Testis (tissue), 3 donors: Measurements from ENCODE around the gene FAM180B. TPM values are rescaled to one million over a fixed set of nuclear protein-coding genes. Genes with fewer than 3 reads are reported as not detected.

Experiments
- DNase-seq: peaks from one replicate; pipeline ENCODE4 v3.0.0-alpha.2; 2019
- H3K27ac ChIP-seq, 2 donors: fragments of 200-600 bp; sonication (generic); one replicate each; pipeline ENCODE4 v1.5.1; 2019
- H3K27me3 ChIP-seq: fragments of 200-600 bp; sonication (generic); one replicate; pipeline ENCODE4 v1.5.1; 2019
- H3K36me3 ChIP-seq: fragments of 200-600 bp; sonication (generic); one replicate; pipeline ENCODE4 v1.5.1; 2017; ENCODE audit warnings: low read depth; ENCODE audit errors: missing control alignments
- H3K4me1 ChIP-seq: fragments of 200-600 bp; sonication (generic); one replicate; pipeline ENCODE4 v1.5.1; 2019
- H3K4me3 ChIP-seq, 2 donors: fragments of 200-600 bp; sonication (generic); one replicate each; pipeline ENCODE4 v1.5.1; 2017 to 2019
- H3K9me3 ChIP-seq: fragments of 200-600 bp; sonication (generic); one replicate; pipeline ENCODE4 v1.5.1; 2017
- POLR2A ChIP-seq: fragments of 450-650 bp; IDR thresholded peaks from one replicate; pipeline ENCODE4 v1.6.1; 2017; ENCODE audit warnings: antibody characterized with exemption, mild to moderate bottlenecking, moderate library complexity
- WGBS, 2 donors: methylation state at CpG; one replicate each; pipeline ENCODE4 v1.1.5; 2018; 5-methylcytosine and 5-hydroxymethylcytosine counted together
- intact Hi-C: fragments of 100-400 bp; cut with DNase I; formaldehyde crosslinking; loops from one replicate; pipeline ENCODE4 v1.15.1; 2023; ENCODE audit warnings: low total_unique reads
- polyA plus RNA-seq: library from polyadenylated mRNA; stranded (reverse); fragments of 350-450 nt; fragmentation: Illumina TruSeq; extraction: RNeasy Lipid Tissue Mini Kit (QIAGEN cat#74804); gene quantifications from one replicate; pipeline ENCODE4 v1.2.3, GENCODE V29; 2014; ENCODE audit warnings: low read depth, low replicate concordance; ENCODE audit not compliant: insufficient read depth
- total RNA-seq, 2 donors: library from RNA; depleted of rRNA; stranded (reverse); fragments of >200 nt; gene quantifications; one replicate each; pipeline ENCODE4 v1.2.3, GENCODE V29; 2016
- TF ChIP-seq, protein P1 (sequence below), 3 experiments: fragments of 450-650 bp in 2 of 3; fragments of 200-600 bp in 1 of 3; sonication (generic) in 1 of 3; IDR thresholded peaks; one replicate each; pipeline ENCODE4 v1.5.1; 2016 to 2019; ENCODE audit warnings: antibody characterized with exemption in 3 of 3, mild to moderate bottlenecking in 2 of 3, moderate library complexity in 1 of 3

The FAM180B gene
- total and polyA plus RNA-seq, 3 donors from 2014 or later, result 1.1 TPM; not detected in 2

DNA sequence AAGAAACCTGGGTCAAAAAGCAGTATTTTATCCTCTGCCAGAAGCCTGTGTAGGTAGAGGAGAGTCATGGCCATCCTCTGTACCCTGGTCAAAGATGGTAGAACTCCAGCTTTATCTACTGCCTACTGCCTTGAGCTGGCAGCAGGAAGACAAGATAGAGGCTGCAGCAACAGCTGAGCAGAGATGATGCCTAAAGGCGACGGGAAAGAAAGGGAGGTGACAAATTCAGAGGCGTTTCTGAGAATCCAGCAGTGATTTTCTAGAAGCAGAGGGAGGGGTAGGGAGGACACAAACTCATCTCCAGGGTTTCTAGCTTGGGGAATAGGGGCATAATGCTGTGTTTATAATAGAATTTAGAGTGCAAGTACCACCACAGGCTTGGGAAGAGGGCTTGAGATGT, 23.2 kb downstream of the FAM180B start:
- DNase-seq, result no peak

DNA sequence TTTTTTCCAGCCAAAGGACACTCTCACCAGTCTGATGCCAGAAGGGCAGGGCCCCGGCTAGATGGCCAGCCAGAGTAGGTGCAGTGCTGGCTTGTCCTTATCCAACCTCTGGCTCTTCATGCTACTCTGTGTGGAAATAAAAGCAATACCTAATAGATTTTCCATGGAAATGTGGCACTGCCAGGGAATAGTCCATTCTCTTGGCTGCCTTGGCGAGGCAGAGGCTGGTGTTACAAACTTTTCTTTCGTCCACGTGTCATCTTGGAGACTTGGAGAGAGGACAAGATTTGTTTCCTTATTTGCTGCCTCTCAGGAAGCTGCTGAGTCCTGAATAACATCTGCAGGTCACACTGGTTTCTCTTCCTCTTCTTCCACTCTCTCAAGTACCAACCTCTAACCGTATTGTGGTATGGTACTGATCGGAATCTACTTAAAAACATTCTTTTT, 24.9 kb downstream of the FAM180B start:
- Histone ChIP-seq H3K27me3 (no peaks in the 10 kb centered on the region), H3K4me1 (peaks cover 3% of the 10 kb centered on the region), H3K27ac (no peak overlapping the region), H3K36me3 (no peaks in the 10 kb centered on the region), H3K9me3 (no peaks in the 10 kb centered on the region), H3K4me3 (no peak overlapping the region)
- no peak for DNase-seq
- WGBS, 2 donors, result 81 to 87% methylated on average over 6 of the region's 6 CpGs
- intact Hi-C loops, result no loop called here
- no peak for TF ChIP-seq POLR2A
- TF ChIP-seq, protein P1, sequence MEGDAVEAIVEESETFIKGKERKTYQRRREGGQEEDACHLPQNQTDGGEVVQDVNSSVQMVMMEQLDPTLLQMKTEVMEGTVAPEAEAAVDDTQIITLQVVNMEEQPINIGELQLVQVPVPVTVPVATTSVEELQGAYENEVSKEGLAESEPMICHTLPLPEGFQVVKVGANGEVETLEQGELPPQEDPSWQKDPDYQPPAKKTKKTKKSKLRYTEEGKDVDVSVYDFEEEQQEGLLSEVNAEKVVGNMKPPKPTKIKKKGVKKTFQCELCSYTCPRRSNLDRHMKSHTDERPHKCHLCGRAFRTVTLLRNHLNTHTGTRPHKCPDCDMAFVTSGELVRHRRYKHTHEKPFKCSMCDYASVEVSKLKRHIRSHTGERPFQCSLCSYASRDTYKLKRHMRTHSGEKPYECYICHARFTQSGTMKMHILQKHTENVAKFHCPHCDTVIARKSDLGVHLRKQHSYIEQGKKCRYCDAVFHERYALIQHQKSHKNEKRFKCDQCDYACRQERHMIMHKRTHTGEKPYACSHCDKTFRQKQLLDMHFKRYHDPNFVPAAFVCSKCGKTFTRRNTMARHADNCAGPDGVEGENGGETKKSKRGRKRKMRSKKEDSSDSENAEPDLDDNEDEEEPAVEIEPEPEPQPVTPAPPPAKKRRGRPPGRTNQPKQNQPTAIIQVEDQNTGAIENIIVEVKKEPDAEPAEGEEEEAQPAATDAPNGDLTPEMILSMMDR (IDR thresholded peaks at IDR 0.05), result no peak

More for the DNA sequence above, 23.2 kb downstream of the FAM180B start:
- Histone ChIP-seq H3K27ac (no peak overlapping the region), H3K27me3 (no peaks in the 10 kb centered on the region), H3K4me1 (peaks cover 3% of the 10 kb centered on the region), H3K36me3 (no peaks in the 10 kb centered on the region), H3K4me3 (no peak overlapping the region), H3K9me3 (no peaks in the 10 kb centered on the region)
- 71 to 76% methylated on average over 3 of the region's 3 CpGs for WGBS, 2 donors
- intact Hi-C loops, result no loop called here
- TF ChIP-seq, protein P1 (IDR thresholded peaks at IDR 0.05), result no peak
- no peak for TF ChIP-seq POLR2A

- H3K4me3 ChIP-seq, result no peak overlapping the region
- no peak overlapping the region for H3K27ac ChIP-seq
- no peak for DNase-seq
- no peak for TF ChIP-seq POLR2A
- no peaks in the 10 kb centered on the region for H3K4me1 ChIP-seq
- H3K27me3 ChIP-seq, result no peaks in the 10 kb centered on the region
- H3K9me3 ChIP-seq, result no peaks in the 10 kb centered on the region
- no peaks in the 10 kb centered on the region for H3K36me3 ChIP-seq
- intact Hi-C loops, result no loop called here
Observed at GRCh38 chr11:47615249-47615648, 28.8 kb downstream of the FAM180B start.

DNA sequence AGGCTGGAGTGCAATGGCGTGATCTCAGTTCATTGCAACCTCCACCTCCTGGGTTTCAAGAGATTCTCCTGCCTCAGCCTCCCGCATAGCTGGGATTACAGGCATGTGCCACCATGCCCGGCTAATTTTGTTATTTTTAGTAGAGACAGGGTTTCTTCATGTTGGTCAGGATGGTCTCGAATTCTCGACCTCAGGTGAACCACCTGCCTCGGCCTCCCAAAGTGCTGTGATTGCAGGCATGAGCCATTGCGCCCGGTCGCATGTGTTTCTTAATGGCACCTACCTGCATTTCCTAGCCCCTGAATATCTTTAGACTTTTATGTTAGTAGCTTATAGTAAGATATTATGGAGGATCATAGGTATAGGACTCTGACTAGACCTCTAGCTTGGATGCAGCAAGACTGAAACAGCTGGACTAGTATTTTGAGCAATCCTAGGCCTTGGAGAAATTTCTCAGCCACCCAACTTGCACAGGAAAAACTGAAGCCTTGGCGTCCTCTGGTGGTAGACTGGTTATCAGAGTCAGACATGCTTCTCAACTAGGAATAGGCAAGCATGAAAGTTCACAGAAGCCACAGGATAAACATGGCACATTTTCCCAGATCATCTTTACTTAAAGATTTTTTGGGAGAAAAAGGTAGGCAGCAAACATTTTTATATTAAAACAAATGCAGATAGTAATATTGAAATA, 30.4 kb downstream of the FAM180B start:
- H3K4me3 ChIP-seq, result no peak overlapping the region
- intact Hi-C loops, result no loop called here
- no peak for TF ChIP-seq POLR2A
- TF ChIP-seq, protein P1 (IDR thresholded peaks at IDR 0.05), result peak in 2 of 3 experiments; percentile 67 to 74

GRCh38 chr11:47617417-47617809, 30.9 kb downstream of the FAM180B start:
- H3K9me3 ChIP-seq, result no peaks in the 10 kb centered on the region
- intact Hi-C loops, result no loop called here
- H3K36me3 ChIP-seq, result no peaks in the 10 kb centered on the region
- TF ChIP-seq POLR2A, result no peak
- TF ChIP-seq, protein P1 (IDR thresholded peaks at IDR 0.05), result no peak
- DNase-seq, result no peak
- no peaks in the 10 kb centered on the region for H3K27me3 ChIP-seq
- H3K4me3 ChIP-seq, result no peak overlapping the region
- 46 to 52% methylated on average over 3 of the region's 3 CpGs for WGBS, 2 donors
- H3K4me1 ChIP-seq, result no peaks in the 10 kb centered on the region
- no peak overlapping the region for H3K27ac ChIP-seq

More for the DNA sequence above, 30.4 kb downstream of the FAM180B start:
- H3K36me3 ChIP-seq, result no peaks in the 10 kb centered on the region
- H3K9me3 ChIP-seq, result no peaks in the 10 kb centered on the region
- no peaks in the 10 kb centered on the region for H3K4me1 ChIP-seq
- no peak overlapping the region for H3K27ac ChIP-seq
- no peaks in the 10 kb centered on the region for H3K27me3 ChIP-seq
- 82 to 86% methylated on average over 10 of the region's 10 CpGs for WGBS, 2 donors
- DNase-seq, result peak; percentile 83
